ENCODE measurements around the gene ZBTB20.

DNA sequence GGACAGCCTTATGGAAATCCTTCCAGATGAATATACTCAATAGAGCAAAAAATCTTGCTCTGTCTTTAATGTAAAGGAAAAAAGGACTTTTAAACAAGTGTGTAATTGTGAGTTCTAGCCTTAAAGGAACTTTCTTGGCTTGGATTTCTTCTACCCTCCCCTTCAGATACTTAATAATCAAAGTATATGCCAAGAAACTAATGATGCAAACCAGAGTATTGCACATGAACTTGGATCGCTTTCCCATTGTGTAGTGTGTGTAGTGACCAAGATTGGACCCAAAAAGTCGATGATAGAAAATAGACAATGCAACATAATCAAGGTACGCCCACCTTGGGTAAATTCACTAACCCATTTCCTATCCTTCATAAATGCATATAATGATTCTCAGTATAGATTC, 729.4 kb downstream of the ZBTB20 start:
- TF ChIP-seq, protein P1, sequence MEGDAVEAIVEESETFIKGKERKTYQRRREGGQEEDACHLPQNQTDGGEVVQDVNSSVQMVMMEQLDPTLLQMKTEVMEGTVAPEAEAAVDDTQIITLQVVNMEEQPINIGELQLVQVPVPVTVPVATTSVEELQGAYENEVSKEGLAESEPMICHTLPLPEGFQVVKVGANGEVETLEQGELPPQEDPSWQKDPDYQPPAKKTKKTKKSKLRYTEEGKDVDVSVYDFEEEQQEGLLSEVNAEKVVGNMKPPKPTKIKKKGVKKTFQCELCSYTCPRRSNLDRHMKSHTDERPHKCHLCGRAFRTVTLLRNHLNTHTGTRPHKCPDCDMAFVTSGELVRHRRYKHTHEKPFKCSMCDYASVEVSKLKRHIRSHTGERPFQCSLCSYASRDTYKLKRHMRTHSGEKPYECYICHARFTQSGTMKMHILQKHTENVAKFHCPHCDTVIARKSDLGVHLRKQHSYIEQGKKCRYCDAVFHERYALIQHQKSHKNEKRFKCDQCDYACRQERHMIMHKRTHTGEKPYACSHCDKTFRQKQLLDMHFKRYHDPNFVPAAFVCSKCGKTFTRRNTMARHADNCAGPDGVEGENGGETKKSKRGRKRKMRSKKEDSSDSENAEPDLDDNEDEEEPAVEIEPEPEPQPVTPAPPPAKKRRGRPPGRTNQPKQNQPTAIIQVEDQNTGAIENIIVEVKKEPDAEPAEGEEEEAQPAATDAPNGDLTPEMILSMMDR (IDR thresholded peaks at IDR 0.05): no peak
- TF ChIP-seq EP300 (IDR thresholded peaks at IDR 0.05) (no peak), POLR2A (IDR thresholded peaks at IDR 0.05) (no peak), POLR2AphosphoS5 (IDR thresholded peaks at IDR 0.05) (no peak)
